ENCODE results near the gene PARD3.

Gene PARD3

GRCh38 chr10:34154383-34154900 lies 660.7 kb downstream of the PARD3 start:
- DNase-seq (ENCODE audit: low read depth) = no peak

- no peak for DNase-seq (ENCODE audit: low read depth)
Measured at GRCh38 chr10:34153663-34154382, 661.3 kb downstream of the PARD3 start.

GRCh38 chr10:34152434-34152833 lies 662.7 kb downstream of the PARD3 start:
- no peak for DNase-seq (ENCODE audit: low read depth)

- DNase-seq (ENCODE audit: low read depth) = no peak
Measured at GRCh38 chr10:34151931-34152330, 663.2 kb downstream of the PARD3 start.

GRCh38 chr10:34151481-34151880 lies 663.6 kb downstream of the PARD3 start:
- DNase-seq (ENCODE audit: low read depth) = no peak

- no peak for DNase-seq (ENCODE audit: low read depth)
Measured at GRCh38 chr10:34150103-34150502, 665.0 kb downstream of the PARD3 start.

GRCh38 chr10:34148305-34148657 lies 666.8 kb downstream of the PARD3 start:
- DNase-seq (ENCODE audit: low read depth) = no peak

GRCh38 chr10:34147641-34148304 lies 667.3 kb downstream of the PARD3 start:
- DNase-seq (ENCODE audit: low read depth) = no peak

- no peak for DNase-seq (ENCODE audit: low read depth)
Measured at GRCh38 chr10:34145715-34146114, 669.4 kb downstream of the PARD3 start.

- DNase-seq (ENCODE audit: low read depth) = no peak
Measured at GRCh38 chr10:34143466-34143865, 671.6 kb downstream of the PARD3 start.

- DNase-seq (ENCODE audit: low read depth) = no peak
Measured at GRCh38 chr10:34141032-34141680, 673.9 kb downstream of the PARD3 start.

GRCh38 chr10:34139559-34139958 lies 675.5 kb downstream of the PARD3 start:
- no peak for DNase-seq (ENCODE audit: low read depth)

GRCh38 chr10:34137955-34138354 lies 677.1 kb downstream of the PARD3 start:
- DNase-seq (ENCODE audit: low read depth) = no peak

- DNase-seq (ENCODE audit: low read depth) = no peak
Measured at GRCh38 chr10:34137201-34137600, 677.9 kb downstream of the PARD3 start.

- DNase-seq (ENCODE audit: low read depth) = no peak
Measured at GRCh38 chr10:34135515-34135914, 679.6 kb downstream of the PARD3 start.

- no peak for DNase-seq (ENCODE audit: low read depth)
Measured at GRCh38 chr10:34134602-34135001, 680.5 kb downstream of the PARD3 start.

GRCh38 chr10:34133406-34133805 lies 681.7 kb downstream of the PARD3 start:
- DNase-seq (ENCODE audit: low read depth) = no peak

GRCh38 chr10:34131152-34131551 lies 683.9 kb downstream of the PARD3 start:
- DNase-seq (ENCODE audit: low read depth) = no peak

- no peak for DNase-seq (ENCODE audit: low read depth)
Measured at GRCh38 chr10:34127676-34128075, 687.4 kb downstream of the PARD3 start.

GRCh38 chr10:34126371-34127151 lies 688.5 kb downstream of the PARD3 start:
- DNase-seq (ENCODE audit: low read depth) = no peak

- DNase-seq (ENCODE audit: low read depth) = no peak
Measured at GRCh38 chr10:34125702-34126101, 689.4 kb downstream of the PARD3 start.

GRCh38 chr10:34124522-34125035 lies 690.5 kb downstream of the PARD3 start:
- no peak for DNase-seq (ENCODE audit: low read depth)
